HepG2 (cell line): ENCODE results near the gene DNAAF1. TPM values are rescaled to one million over a fixed set of nuclear protein-coding genes. Genes with fewer than 3 reads are reported as not detected.

ENCODE experiments used
- AHR ChIP-seq: IDR thresholded peaks from 2 replicates; pipeline ENCODE4 v1.6.1; 2018; ENCODE audit warnings: missing genetic modification reagents, missing compliant biosample characterization
- CHCHD3 ChIP-seq: sonication (generic); formaldehyde crosslinking; IDR thresholded peaks from 2 replicates; pipeline ENCODE4 v1.8.0; 2022; ENCODE audit warnings: mild to moderate bottlenecking, missing genetic modification reagents, moderate library complexity
- EHMT2 ChIP-seq: fragments of 200-600 bp; sonication (generic); IDR thresholded peaks from 2 replicates; pipeline ENCODE4 v1.7.0; 2017; ENCODE audit warnings: antibody characterized with exemption, low read depth, low read length, borderline replicate concordance
- ETV5 ChIP-seq: IDR thresholded peaks from 2 replicates; pipeline ENCODE4 v1.6.1; 2018; ENCODE audit warnings: missing biosample characterization, missing genetic modification reagents, inconsistent platforms, borderline replicate concordance
- IRX3 ChIP-seq: sonication (generic); formaldehyde crosslinking; IDR thresholded peaks from 2 replicates; pipeline ENCODE4 v1.8.1; 2023; ENCODE audit warnings: mild to moderate bottlenecking, low read depth, missing genetic modification reagents, borderline replicate concordance
- PHF8 ChIP-seq: sonication (generic); formaldehyde crosslinking; IDR thresholded peaks from 2 replicates; pipeline ENCODE4 v1.5.0; 2020; ENCODE audit warnings: missing genetic modification reagents
- RBAK ChIP-seq: sonication (generic); formaldehyde crosslinking; IDR thresholded peaks from 2 replicates; pipeline ENCODE4 v1.5.1; 2020; ENCODE audit warnings: mild to moderate bottlenecking, missing genetic modification reagents
- TARDBP ChIP-seq: sonication (generic); formaldehyde crosslinking; IDR thresholded peaks from 2 replicates; pipeline ENCODE4 v1.8.0; 2022; ENCODE audit warnings: mild to moderate bottlenecking, missing genetic modification reagents
- TBX2 ChIP-seq: sonication (generic); formaldehyde crosslinking; IDR thresholded peaks from 2 replicates; pipeline ENCODE4 v1.5.0; 2020; ENCODE audit warnings: missing genetic modification reagents, mild to moderate bottlenecking, borderline replicate concordance
- UBTF ChIP-seq: sonication (generic); formaldehyde crosslinking; IDR thresholded peaks from 2 replicates; pipeline ENCODE4 v1.4.0; 2020; ENCODE audit warnings: mild to moderate bottlenecking, missing genetic modification reagents
- ZBTB26 ChIP-seq: IDR thresholded peaks from 2 replicates; pipeline ENCODE4 v1.6.1; 2016; ENCODE audit warnings: missing compliant biosample characterization, missing genetic modification reagents, borderline replicate concordance
- ZHX1 ChIP-seq: sonication (generic); formaldehyde crosslinking; IDR thresholded peaks from 2 replicates; pipeline ENCODE4 v1.8.1; 2022; ENCODE audit warnings: low read depth, mild to moderate bottlenecking, missing genetic modification reagents
- ZNF160 ChIP-seq: sonication (generic); formaldehyde crosslinking; IDR thresholded peaks from 2 replicates; pipeline ENCODE4 v1.8.0; 2022; ENCODE audit warnings: mild to moderate bottlenecking, inconsistent platforms, missing genetic modification reagents
- ZNF275 ChIP-seq: sonication (generic); formaldehyde crosslinking; IDR thresholded peaks from 2 replicates; pipeline ENCODE4 v1.8.0; 2022; ENCODE audit warnings: missing genetic modification reagents, mild to moderate bottlenecking, inconsistent platforms, borderline replicate concordance
- ZNF329 ChIP-seq: sonication (generic); formaldehyde crosslinking; IDR thresholded peaks from 2 replicates; pipeline ENCODE4 v1.9.0; 2021; ENCODE audit warnings: low read depth, mild to moderate bottlenecking, missing genetic modification reagents
- ZNF431 ChIP-seq: sonication (generic); formaldehyde crosslinking; IDR thresholded peaks from 2 replicates; pipeline ENCODE4 v1.9.0; 2022; ENCODE audit warnings: missing genetic modification reagents, low read depth, mild to moderate bottlenecking, borderline replicate concordance
- ZNF501 ChIP-seq: sonication (generic); formaldehyde crosslinking; IDR thresholded peaks from 2 replicates; pipeline ENCODE4 v1.5.1; 2020; ENCODE audit warnings: mild to moderate bottlenecking, moderate library complexity, missing genetic modification reagents
- ZNF652 ChIP-seq: IDR thresholded peaks from 2 replicates; pipeline ENCODE4 v1.6.1; 2016; ENCODE audit warnings: low read depth, borderline replicate concordance
- ZUFSP ChIP-seq: sonication (generic); formaldehyde crosslinking; IDR thresholded peaks from 2 replicates; pipeline ENCODE4 v1.9.0; 2021; ENCODE audit warnings: missing genetic modification reagents, mild to moderate bottlenecking, borderline replicate concordance
- polyA plus RNA-seq, 8 experiments: library from polyadenylated mRNA; depleted of rRNA in 3 of 8; stranded (reverse) in 7 of 8; unstranded in 1 of 8; fragments of >200 nt; fragmentation: Illumina TruSeq in 4 of 8; extraction: Trizol in 4 of 8; gene quantifications; 2 replicates each; pipeline versions ENCODE4 v1.2.1 to v1.2.3, GENCODE V29; 2011 to 2016; ENCODE audit warnings: low read depth in 4 of 8, missing spikeins in 1 of 8, mixed read lengths in 1 of 8; ENCODE audit not compliant: insufficient read depth in 1 of 8
- total RNA-seq, 5 experiments: library from RNA; depleted of rRNA; stranded (reverse); fragments of >200 nt; fragmentation: Illumina TruSeq; extraction: Trizol; gene quantifications; 2 replicates each; pipeline ENCODE4 v1.2.3, GENCODE V29; 2016; ENCODE audit warnings: low read depth in 1 of 5

The DNAAF1 gene
- total and polyA plus RNA-seq, 2 of the 13 experiments (the other 11 are each of a cell fraction or from before 2014, with no cell fraction given) = 0.04 TPM; not detected in 1

GRCh38 chr16:84186685-84187437 lies 41.8 kb downstream of the DNAAF1 start, which contains the start of gene TAF1C (continued):
- TF ChIP-seq ZNF652 (CRISPR knock-in tag) = no peak
- TF ChIP-seq UBTF (CRISPR knock-in tag) = peak; percentile 45; the same call in 1 of the 2 replicates
- TF ChIP-seq ZNF329 (CRISPR knock-in tag) = 0 out of 2 replicates have a peak, but pooled peaks have one; percentile 75
- 0 out of 2 replicates have a peak, but pooled peaks have one; percentile 31 for TF ChIP-seq CHCHD3 (CRISPR knock-in tag)
- peak; percentile 85 for TF ChIP-seq TARDBP (CRISPR knock-in tag)
- TF ChIP-seq ZHX1 (CRISPR knock-in tag) = no peak
- TF ChIP-seq AHR (CRISPR knock-in tag) = peak; percentile 90
- TF ChIP-seq ZNF431 (CRISPR knock-in tag) = 0 out of 2 replicates have a peak, but pooled peaks have one; percentile 56
- peak; percentile 76; the same call in 1 of the 2 replicates for TF ChIP-seq IRX3
- TF ChIP-seq PHF8 (CRISPR knock-in tag) = peak; percentile 98
- TF ChIP-seq ZBTB26 (CRISPR knock-in tag) = no peak; the same call in 1 of the 2 replicates
- TF ChIP-seq RBAK (CRISPR knock-in tag) = no peak
- peak; percentile 75 for TF ChIP-seq ZNF275 (CRISPR knock-in tag)
- TF ChIP-seq ZNF501 (CRISPR knock-in tag) = peak; percentile 96
- TF ChIP-seq ZNF160 (CRISPR knock-in tag) = peak; percentile 83; the same call in 1 of the 2 replicates
- TF ChIP-seq ZUFSP (CRISPR knock-in tag) = no peak
- no peak; the same call in 1 of the 2 replicates for TF ChIP-seq TBX2 (CRISPR knock-in tag)
- peak; percentile 90 for TF ChIP-seq ETV5 (CRISPR knock-in tag)
- TF ChIP-seq EHMT2 = no peak; the same call in 1 of the 2 replicates
